HCT116 (cell line): Measurements from ENCODE around the gene BORA.

Experiments used
- CBX3 ChIP-seq: IDR thresholded peaks from 2 replicates; pipeline ENCODE4 v1.6.1; 2012; ENCODE audit warnings: low read depth
- ELF1 ChIP-seq: IDR thresholded peaks from 2 replicates; pipeline ENCODE4 v1.6.1; 2012; ENCODE audit warnings: low read depth, borderline replicate concordance
- POLR2AphosphoS5 ChIP-seq: IDR thresholded peaks from 2 replicates; pipeline ENCODE4 v1.6.1; 2011; ENCODE audit warnings: mild to moderate bottlenecking, low read depth, low read length, moderate library complexity
- RAD21 ChIP-seq: IDR thresholded peaks from 2 replicates; pipeline ENCODE4 v1.6.1; 2012; ENCODE audit warnings: low read depth, mild to moderate bottlenecking
- TF ChIP-seq, protein P1 (sequence below): IDR thresholded peaks from 2 replicates; pipeline ENCODE4 v1.6.1; 2012
- TF ChIP-seq, protein P2 (sequence below), 3 experiments: fragments of 200-600 bp in 1 of 3; sonication (generic) in 1 of 3; IDR thresholded peaks in 2 of 3; conservative IDR thresholded peaks in 1 of 3; 2 replicates each; pipeline ENCODE4 v1.5.1; 2012 to 2017; ENCODE audit warnings: low read depth in 2 of 3, low read length in 2 of 3, antibody characterized with exemption in 1 of 3, borderline replicate concordance in 1 of 3, control low read depth in 1 of 3, mild to moderate bottlenecking in 1 of 3, mixed read lengths in 1 of 3, mixed run types in 1 of 3, moderate library complexity in 1 of 3; ENCODE audit not compliant: insufficient read depth in 1 of 3
- TF ChIP-seq, protein P3 (sequence below): IDR thresholded peaks from 2 replicates; pipeline ENCODE4 v1.6.1; 2011; ENCODE audit warnings: mild to moderate bottlenecking, low read length, moderate library complexity; ENCODE audit not compliant: insufficient replicate concordance; ENCODE audit errors: extremely low read depth
- TF ChIP-seq, protein P4 (sequence below): IDR thresholded peaks from 2 replicates; pipeline ENCODE4 v1.6.1; 2012; ENCODE audit warnings: low read depth

DNA sequence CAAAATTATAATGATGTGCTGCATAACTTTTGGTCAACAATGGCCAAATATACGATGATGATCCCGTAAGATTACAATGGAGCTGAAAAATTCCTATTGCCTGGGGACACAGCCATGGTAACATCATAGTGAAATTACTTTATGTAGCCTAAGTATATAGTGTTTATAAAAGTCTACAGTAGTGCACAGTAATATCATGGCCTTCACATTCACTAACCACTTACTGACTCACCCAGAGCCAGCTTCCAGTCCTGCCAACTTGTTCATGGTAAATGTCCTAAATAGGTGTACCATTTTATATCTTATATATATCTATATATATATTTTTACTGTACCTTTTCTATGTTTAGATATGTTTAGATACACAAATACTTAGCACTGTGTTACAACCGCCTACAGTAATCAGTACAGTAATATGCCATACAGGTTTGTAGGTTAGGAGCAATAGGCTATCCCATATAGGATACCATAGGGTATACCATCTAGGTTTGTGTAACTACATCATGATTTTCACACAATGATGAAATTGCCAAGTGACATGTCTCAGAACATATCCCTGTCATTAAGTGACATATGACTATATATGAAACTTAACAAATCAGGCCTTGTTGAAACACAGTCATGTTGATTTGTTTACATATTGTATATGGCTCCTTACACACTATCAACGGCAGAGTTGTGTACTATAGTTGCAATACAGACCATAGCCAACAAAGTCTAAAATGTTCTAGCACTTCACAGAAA lies 30.2 kb downstream of the BORA start:
- TF ChIP-seq, protein P1, sequence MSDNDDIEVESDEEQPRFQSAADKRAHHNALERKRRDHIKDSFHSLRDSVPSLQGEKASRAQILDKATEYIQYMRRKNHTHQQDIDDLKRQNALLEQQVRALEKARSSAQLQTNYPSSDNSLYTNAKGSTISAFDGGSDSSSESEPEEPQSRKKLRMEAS: no peak
- TF ChIP-seq RAD21 (no peak), ELF1 (no peak), POLR2AphosphoS5 (no peak), CBX3 (no peak)
- TF ChIP-seq, protein P2, sequence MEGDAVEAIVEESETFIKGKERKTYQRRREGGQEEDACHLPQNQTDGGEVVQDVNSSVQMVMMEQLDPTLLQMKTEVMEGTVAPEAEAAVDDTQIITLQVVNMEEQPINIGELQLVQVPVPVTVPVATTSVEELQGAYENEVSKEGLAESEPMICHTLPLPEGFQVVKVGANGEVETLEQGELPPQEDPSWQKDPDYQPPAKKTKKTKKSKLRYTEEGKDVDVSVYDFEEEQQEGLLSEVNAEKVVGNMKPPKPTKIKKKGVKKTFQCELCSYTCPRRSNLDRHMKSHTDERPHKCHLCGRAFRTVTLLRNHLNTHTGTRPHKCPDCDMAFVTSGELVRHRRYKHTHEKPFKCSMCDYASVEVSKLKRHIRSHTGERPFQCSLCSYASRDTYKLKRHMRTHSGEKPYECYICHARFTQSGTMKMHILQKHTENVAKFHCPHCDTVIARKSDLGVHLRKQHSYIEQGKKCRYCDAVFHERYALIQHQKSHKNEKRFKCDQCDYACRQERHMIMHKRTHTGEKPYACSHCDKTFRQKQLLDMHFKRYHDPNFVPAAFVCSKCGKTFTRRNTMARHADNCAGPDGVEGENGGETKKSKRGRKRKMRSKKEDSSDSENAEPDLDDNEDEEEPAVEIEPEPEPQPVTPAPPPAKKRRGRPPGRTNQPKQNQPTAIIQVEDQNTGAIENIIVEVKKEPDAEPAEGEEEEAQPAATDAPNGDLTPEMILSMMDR (IDR thresholded peaks at IDR 0.05 in 2 of 3, conservative IDR thresholded peaks at IDR 0.05 in 1 of 3; ENCODE audit: borderline replicate concordance in 1 of 3, insufficient read depth in 1 of 3, low read depth in 2 of 3, low read length in 2 of 3): no peak
- TF ChIP-seq, protein P3, sequence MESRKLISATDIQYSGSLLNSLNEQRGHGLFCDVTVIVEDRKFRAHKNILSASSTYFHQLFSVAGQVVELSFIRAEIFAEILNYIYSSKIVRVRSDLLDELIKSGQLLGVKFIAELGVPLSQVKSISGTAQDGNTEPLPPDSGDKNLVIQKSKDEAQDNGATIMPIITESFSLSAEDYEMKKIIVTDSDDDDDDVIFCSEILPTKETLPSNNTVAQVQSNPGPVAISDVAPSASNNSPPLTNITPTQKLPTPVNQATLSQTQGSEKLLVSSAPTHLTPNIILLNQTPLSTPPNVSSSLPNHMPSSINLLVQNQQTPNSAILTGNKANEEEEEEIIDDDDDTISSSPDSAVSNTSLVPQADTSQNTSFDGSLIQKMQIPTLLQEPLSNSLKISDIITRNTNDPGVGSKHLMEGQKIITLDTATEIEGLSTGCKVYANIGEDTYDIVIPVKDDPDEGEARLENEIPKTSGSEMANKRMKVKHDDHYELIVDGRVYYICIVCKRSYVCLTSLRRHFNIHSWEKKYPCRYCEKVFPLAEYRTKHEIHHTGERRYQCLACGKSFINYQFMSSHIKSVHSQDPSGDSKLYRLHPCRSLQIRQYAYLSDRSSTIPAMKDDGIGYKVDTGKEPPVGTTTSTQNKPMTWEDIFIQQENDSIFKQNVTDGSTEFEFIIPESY: no peak
- TF ChIP-seq, protein P4, sequence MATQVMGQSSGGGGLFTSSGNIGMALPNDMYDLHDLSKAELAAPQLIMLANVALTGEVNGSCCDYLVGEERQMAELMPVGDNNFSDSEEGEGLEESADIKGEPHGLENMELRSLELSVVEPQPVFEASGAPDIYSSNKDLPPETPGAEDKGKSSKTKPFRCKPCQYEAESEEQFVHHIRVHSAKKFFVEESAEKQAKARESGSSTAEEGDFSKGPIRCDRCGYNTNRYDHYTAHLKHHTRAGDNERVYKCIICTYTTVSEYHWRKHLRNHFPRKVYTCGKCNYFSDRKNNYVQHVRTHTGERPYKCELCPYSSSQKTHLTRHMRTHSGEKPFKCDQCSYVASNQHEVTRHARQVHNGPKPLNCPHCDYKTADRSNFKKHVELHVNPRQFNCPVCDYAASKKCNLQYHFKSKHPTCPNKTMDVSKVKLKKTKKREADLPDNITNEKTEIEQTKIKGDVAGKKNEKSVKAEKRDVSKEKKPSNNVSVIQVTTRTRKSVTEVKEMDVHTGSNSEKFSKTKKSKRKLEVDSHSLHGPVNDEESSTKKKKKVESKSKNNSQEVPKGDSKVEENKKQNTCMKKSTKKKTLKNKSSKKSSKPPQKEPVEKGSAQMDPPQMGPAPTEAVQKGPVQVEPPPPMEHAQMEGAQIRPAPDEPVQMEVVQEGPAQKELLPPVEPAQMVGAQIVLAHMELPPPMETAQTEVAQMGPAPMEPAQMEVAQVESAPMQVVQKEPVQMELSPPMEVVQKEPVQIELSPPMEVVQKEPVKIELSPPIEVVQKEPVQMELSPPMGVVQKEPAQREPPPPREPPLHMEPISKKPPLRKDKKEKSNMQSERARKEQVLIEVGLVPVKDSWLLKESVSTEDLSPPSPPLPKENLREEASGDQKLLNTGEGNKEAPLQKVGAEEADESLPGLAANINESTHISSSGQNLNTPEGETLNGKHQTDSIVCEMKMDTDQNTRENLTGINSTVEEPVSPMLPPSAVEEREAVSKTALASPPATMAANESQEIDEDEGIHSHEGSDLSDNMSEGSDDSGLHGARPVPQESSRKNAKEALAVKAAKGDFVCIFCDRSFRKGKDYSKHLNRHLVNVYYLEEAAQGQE: no peak
